ENCODE measurements around the gene CNOT1.
A peak's percentile ranks its signal among the peaks of the same experiment; 100 is the strongest.

GRCh38 chr16:58500430-58501241 is 129.0 kb downstream of the CNOT1 start:
- TF ChIP-seq, protein P1, sequence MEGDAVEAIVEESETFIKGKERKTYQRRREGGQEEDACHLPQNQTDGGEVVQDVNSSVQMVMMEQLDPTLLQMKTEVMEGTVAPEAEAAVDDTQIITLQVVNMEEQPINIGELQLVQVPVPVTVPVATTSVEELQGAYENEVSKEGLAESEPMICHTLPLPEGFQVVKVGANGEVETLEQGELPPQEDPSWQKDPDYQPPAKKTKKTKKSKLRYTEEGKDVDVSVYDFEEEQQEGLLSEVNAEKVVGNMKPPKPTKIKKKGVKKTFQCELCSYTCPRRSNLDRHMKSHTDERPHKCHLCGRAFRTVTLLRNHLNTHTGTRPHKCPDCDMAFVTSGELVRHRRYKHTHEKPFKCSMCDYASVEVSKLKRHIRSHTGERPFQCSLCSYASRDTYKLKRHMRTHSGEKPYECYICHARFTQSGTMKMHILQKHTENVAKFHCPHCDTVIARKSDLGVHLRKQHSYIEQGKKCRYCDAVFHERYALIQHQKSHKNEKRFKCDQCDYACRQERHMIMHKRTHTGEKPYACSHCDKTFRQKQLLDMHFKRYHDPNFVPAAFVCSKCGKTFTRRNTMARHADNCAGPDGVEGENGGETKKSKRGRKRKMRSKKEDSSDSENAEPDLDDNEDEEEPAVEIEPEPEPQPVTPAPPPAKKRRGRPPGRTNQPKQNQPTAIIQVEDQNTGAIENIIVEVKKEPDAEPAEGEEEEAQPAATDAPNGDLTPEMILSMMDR (optimal IDR thresholded peaks at IDR 0.05 in 1 of 3, IDR thresholded peaks at IDR 0.05 in 1 of 3, conservative IDR thresholded peaks at IDR 0.05 in 1 of 3; ENCODE audit: extremely low read depth in 1 of 3, insufficient read depth in 2 of 3, low read length in 3 of 3), result no peak
- TF ChIP-seq EZH2 (IDR thresholded peaks at IDR 0.05; ENCODE audit: low read length), result peak; percentile 33

Measured in keratinocyte (primary cell).